Spleen (tissue), 7 donors: ENCODE data around the gene TMEM205.
"Not testable (repeated sequence)": the region's sequence is repeated elsewhere in the genome, so short reads cannot be mapped to it uniquely, and the experiment has no call there.

Experiments used
- POLR2A ChIP-seq, 3 donors: fragments of 450-650 bp; IDR thresholded peaks; one replicate each; pipeline ENCODE4 v1.5.1; 2017; ENCODE audit warnings: antibody characterized with exemption in 3 of 3, mild to moderate bottlenecking in 1 of 3
- POLR2AphosphoS5 ChIP-seq, 3 donors: sonication (generic); formaldehyde crosslinking; IDR thresholded peaks; one replicate each; pipeline ENCODE4 v1.5.1; 2017; ENCODE audit warnings: antibody characterized with exemption in 3 of 3
- TF ChIP-seq, protein P1 (sequence below), 11 experiments: fragments of 200-600 bp in 7 of 11; fragments of 450-650 bp in 4 of 11; sonication (generic) in 4 of 11; IDR thresholded peaks in 8 of 11; conservative IDR thresholded peaks in 3 of 11; 1 replicate in 7 of 11; 2 replicates in 4 of 11; pipeline versions ENCODE4 v1.4.0 to v1.8.0; 2016 to 2021; ENCODE audit warnings: antibody characterized with exemption in 11 of 11, inconsistent platforms in 4 of 11, mild to moderate bottlenecking in 1 of 11
- donor health status: DM: no; HTN: no; CAD: no; lungs with moderate emphysema.
- donor health status: DM: no; HTN: no; CAD: no.
- donor health status: DM: no; HTN: no; CAD: no.

DNA sequence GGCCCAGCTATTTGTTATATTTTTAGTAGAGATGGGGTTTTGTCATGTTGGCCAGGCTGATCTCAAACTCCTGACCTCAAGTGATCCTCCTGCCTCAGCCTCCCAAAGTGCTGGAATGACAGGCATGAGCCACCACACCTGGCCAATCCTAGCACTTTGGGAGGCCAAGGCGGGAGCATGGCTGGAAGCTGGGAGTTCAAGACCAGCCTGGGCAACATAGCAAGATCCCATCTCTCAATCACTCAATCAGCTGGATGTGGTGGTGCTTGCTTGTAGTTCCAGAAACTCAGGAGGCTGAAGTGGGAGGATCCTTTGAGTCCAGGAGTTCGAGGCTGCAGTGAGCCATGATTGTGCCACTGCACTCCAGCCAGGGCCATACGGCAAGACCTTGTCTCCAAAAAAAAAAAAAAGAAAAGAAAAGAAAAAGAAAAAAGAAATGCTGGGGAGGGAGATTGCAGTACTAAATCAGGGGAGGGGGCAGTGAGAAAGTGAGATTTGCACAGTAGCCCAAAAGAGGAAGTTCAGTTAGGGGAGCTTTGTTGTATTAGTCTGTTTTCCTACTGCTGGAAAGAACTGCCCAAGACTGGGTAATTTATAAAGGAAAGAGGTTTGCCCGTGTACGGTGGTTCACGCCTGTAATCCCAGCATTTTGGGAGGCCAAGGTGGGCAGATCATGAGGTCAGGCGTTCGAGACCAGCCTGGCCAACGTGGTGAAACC, 25.6 kb downstream of the TMEM205 start:
- TF ChIP-seq, protein P1, sequence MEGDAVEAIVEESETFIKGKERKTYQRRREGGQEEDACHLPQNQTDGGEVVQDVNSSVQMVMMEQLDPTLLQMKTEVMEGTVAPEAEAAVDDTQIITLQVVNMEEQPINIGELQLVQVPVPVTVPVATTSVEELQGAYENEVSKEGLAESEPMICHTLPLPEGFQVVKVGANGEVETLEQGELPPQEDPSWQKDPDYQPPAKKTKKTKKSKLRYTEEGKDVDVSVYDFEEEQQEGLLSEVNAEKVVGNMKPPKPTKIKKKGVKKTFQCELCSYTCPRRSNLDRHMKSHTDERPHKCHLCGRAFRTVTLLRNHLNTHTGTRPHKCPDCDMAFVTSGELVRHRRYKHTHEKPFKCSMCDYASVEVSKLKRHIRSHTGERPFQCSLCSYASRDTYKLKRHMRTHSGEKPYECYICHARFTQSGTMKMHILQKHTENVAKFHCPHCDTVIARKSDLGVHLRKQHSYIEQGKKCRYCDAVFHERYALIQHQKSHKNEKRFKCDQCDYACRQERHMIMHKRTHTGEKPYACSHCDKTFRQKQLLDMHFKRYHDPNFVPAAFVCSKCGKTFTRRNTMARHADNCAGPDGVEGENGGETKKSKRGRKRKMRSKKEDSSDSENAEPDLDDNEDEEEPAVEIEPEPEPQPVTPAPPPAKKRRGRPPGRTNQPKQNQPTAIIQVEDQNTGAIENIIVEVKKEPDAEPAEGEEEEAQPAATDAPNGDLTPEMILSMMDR (IDR thresholded peaks at IDR 0.05 in 8 of 11, conservative IDR thresholded peaks at IDR 0.05 in 3 of 11): not testable (repeated sequence)
- TF ChIP-seq POLR2AphosphoS5, POLR2A (IDR thresholded peaks at IDR 0.05): not testable (repeated sequence)
